ENCODE data around the gene PDE3B. TPM values are rescaled to one million over a fixed set of nuclear protein-coding genes. Genes with fewer than 3 reads are reported as not detected.

Gene PDE3B
- total RNA-seq, 6 donors from 2014 or later = 19.3 to 62.7 (median 25.2) TPM

GRCh38 chr11:14812757-14813156, 169.2 kb downstream of the PDE3B start:
- ATAC-seq (ENCODE audit: low FRiP score in 2 of 2) = no peak
- H3K27me3 ChIP-seq = no peaks in the 10 kb centered on the region
- WGBS, 2 donors = 96 to 100% methylated on average over 3 of the region's 3 CpGs

DNA sequence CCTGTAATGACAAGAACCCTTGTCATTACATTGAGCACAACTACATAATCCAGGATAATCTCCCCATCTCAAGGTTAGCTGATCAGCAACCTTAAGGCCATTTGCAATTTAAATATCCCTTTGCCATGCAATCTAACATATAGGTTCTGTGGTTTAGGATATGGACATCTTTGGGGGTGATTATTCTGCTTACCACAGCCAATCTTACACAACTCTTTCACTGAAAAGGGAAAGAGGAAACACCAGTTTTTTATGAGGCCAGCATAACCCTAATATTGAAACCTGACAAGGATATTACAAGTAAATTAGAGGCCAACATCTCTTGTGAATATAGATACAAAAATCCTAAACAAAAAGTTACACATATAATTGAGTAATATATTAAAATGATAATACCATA, 169.9 kb downstream of the PDE3B start:
- ATAC-seq (ENCODE audit: low FRiP score in 2 of 2) (no peak), DNase-seq (no peak)
- no peak overlapping the region for H3K4me3 ChIP-seq
- no peaks in the 10 kb centered on the region for H3K27me3 ChIP-seq
- no peaks in the 10 kb centered on the region for H3K4me1 ChIP-seq
- H3K27ac ChIP-seq = no peak overlapping the region
- no peaks in the 10 kb centered on the region for H3K36me3 ChIP-seq
- no peaks in the 10 kb centered on the region for H3K9me3 ChIP-seq
- TF ChIP-seq, protein P1, sequence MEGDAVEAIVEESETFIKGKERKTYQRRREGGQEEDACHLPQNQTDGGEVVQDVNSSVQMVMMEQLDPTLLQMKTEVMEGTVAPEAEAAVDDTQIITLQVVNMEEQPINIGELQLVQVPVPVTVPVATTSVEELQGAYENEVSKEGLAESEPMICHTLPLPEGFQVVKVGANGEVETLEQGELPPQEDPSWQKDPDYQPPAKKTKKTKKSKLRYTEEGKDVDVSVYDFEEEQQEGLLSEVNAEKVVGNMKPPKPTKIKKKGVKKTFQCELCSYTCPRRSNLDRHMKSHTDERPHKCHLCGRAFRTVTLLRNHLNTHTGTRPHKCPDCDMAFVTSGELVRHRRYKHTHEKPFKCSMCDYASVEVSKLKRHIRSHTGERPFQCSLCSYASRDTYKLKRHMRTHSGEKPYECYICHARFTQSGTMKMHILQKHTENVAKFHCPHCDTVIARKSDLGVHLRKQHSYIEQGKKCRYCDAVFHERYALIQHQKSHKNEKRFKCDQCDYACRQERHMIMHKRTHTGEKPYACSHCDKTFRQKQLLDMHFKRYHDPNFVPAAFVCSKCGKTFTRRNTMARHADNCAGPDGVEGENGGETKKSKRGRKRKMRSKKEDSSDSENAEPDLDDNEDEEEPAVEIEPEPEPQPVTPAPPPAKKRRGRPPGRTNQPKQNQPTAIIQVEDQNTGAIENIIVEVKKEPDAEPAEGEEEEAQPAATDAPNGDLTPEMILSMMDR (IDR thresholded peaks at IDR 0.05) = no peak
- no peak for TF ChIP-seq POLR2AphosphoS5 (IDR thresholded peaks at IDR 0.05)
- no peak for TF ChIP-seq POLR2A (IDR thresholded peaks at IDR 0.05)
- no peak for TF ChIP-seq EP300 (IDR thresholded peaks at IDR 0.05)

More at GRCh38 chr11:14812757-14813156, 169.2 kb downstream of the PDE3B start:
- DNase-seq = no peak
- Histone ChIP-seq H3K27ac (no peak overlapping the region), H3K9me3 (no peaks in the 10 kb centered on the region), H3K4me3 (no peak overlapping the region), H3K36me3 (no peaks in the 10 kb centered on the region), H3K4me1 (no peaks in the 10 kb centered on the region)
- TF ChIP-seq POLR2AphosphoS5 (IDR thresholded peaks at IDR 0.05) (no peak), EP300 (IDR thresholded peaks at IDR 0.05) (no peak), POLR2A (IDR thresholded peaks at IDR 0.05) (no peak)
- TF ChIP-seq, protein P1 (IDR thresholded peaks at IDR 0.05) = no peak

DNA sequence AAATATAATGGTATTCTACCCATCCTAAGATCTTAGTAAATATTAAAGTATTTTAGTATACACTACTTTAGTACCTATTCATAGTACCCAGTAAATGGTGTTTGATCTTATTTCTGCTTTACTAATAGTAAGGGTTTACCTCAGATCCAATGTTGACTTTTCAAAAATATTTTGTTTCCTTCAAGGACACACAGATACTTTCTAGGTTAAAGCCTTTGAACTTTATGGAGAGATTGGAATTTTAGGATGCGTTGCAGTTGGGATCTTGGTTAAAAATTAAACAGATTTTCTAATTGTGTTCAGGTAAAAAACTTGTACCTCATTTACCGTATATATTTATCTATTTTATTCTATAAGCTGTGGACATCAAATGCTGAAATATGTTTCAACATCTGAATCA, 175.2 kb downstream of the PDE3B start:
- TF ChIP-seq POLR2A (IDR thresholded peaks at IDR 0.05) = no peak

GRCh38 chr11:14819596-14819995, 176.0 kb downstream of the PDE3B start:
- TF ChIP-seq POLR2AphosphoS5 (IDR thresholded peaks at IDR 0.05) (no peak), EP300 (IDR thresholded peaks at IDR 0.05) (no peak), POLR2A (IDR thresholded peaks at IDR 0.05) (no peak)
- TF ChIP-seq, protein P1 (IDR thresholded peaks at IDR 0.05) = no peak
- Histone ChIP-seq H3K4me1 (no peaks in the 10 kb centered on the region), H3K4me3 (no peak overlapping the region), H3K27me3 (no peaks in the 10 kb centered on the region), H3K36me3 (peaks cover 0 to 16% (median 5%) of the 10 kb centered on the region in 4 donors), H3K27ac (no peak overlapping the region), H3K9me3 (no peaks in the 10 kb centered on the region)
- no peak for ATAC-seq (ENCODE audit: low FRiP score in 2 of 2)
- DNase-seq = no peak

More for the DNA sequence above, 175.2 kb downstream of the PDE3B start:
- DNase-seq (no peak), ATAC-seq (ENCODE audit: low FRiP score in 2 of 2) (no peak)
- no peaks in the 10 kb centered on the region for H3K4me1 ChIP-seq
- WGBS, 2 donors = 84 to 88% methylated on average over 2 of the region's 2 CpGs
- no peak overlapping the region for H3K4me3 ChIP-seq
- H3K27ac ChIP-seq = no peak overlapping the region
- H3K27me3 ChIP-seq = no peaks in the 10 kb centered on the region
- H3K9me3 ChIP-seq = no peaks in the 10 kb centered on the region
- peaks cover 0 to 16% (median 4%) of the 10 kb centered on the region in 4 donors for H3K36me3 ChIP-seq

DNA sequence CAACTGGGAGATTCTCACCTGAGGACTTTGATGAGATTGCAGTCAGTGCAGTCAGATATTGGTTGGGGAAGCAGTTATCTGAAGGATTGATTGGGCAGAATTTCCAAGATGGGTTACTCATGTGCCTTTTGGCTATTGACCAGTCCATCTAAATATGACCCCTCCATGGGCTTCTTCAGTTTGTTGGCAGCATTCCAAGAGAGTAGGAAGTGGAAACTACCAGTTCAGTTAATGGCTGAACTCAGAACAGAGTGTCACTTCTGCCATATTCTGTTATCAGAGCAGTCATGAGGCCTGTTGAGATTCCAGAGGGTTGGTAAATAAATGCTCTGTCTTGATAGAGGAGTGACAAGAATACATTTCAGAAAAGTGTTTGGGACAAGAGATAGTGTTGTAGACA, 177.4 kb downstream of the PDE3B start:
- H3K4me1 ChIP-seq = no peaks in the 10 kb centered on the region
- H3K9me3 ChIP-seq = no peaks in the 10 kb centered on the region
- H3K36me3 ChIP-seq = peaks cover 0 to 16% (median 5%) of the 10 kb centered on the region in 4 donors
- DNase-seq (no peak), ATAC-seq (ENCODE audit: low FRiP score in 2 of 2) (no peak)
- H3K4me3 ChIP-seq = no peak overlapping the region
- no peak overlapping the region for H3K27ac ChIP-seq
- TF ChIP-seq, protein P1 (IDR thresholded peaks at IDR 0.05) = no peak
- TF ChIP-seq POLR2A (IDR thresholded peaks at IDR 0.05) (no peak), POLR2AphosphoS5 (IDR thresholded peaks at IDR 0.05) (no peak), EP300 (IDR thresholded peaks at IDR 0.05) (no peak)
- no peaks in the 10 kb centered on the region for H3K27me3 ChIP-seq

Measured in upper lobe of left lung (tissue), 6 donors.